ENCODE measurements around the gene SOWAHD. TPM values are rescaled to one million over a fixed set of nuclear protein-coding genes. Genes with fewer than 3 reads are reported as not detected.

The SOWAHD gene
- polyA plus RNA-seq, 1 experiment, result 0.25 TPM

Small RNA genes within 50 kb of the gene (small RNA-seq; reads per million reads assigned to genes)
- gene SNORA69 (ENCODE audit: insufficient read length, low read depth), result 1.3 reads per million

Other genes with a start within 250 kb of the SOWAHD start
- 19.7 and 20.3 TPM in 2 replicates for gene STEEP1, start 193.2 kb upstream of the SOWAHD start, polyA plus RNA-seq (2011; rRNA removed)
- 54.2 and 66.5 TPM in 2 replicates for gene UBE2A, start 184.0 kb upstream of the SOWAHD start, polyA plus RNA-seq (2011; rRNA removed)
- gene NKRF, start 152.2 kb upstream of the SOWAHD start, polyA plus RNA-seq (2011; rRNA removed), result 5.0 and 6.4 TPM in 2 replicates
- 34.4 and 37.0 TPM in 2 replicates for gene SEPTIN6, start 65.4 kb upstream of the SOWAHD start, polyA plus RNA-seq (2011; rRNA removed)
- gene RPL39, start 33.0 kb downstream of the SOWAHD start, polyA plus RNA-seq (2011; rRNA removed), result 1,814 and 2,333 TPM in 2 replicates
- gene UPF3B, start 94.4 kb downstream of the SOWAHD start, polyA plus RNA-seq (2011; rRNA removed), result 7.5 and 12.4 TPM in 2 replicates
- 11.3 and 11.7 TPM in 2 replicates for gene RNF113A, start 113.1 kb downstream of the SOWAHD start, polyA plus RNA-seq (2011; rRNA removed)
- 160 and 215 TPM in 2 replicates for gene NDUFA1, start 113.2 kb downstream of the SOWAHD start, polyA plus RNA-seq (2011; rRNA removed)
- not detected in 2 replicates for gene AKAP14, start 137.3 kb downstream of the SOWAHD start, polyA plus RNA-seq (2011; rRNA removed)
- 3.8 and 5.0 TPM in 2 replicates for gene NKAP, start 185.2 kb downstream of the SOWAHD start, polyA plus RNA-seq (2011; rRNA removed)